Measurements from ENCODE around the gene RFX8. TPM values are rescaled to one million over a fixed set of nuclear protein-coding genes. Genes with fewer than 3 reads are reported as not detected.

Gene RFX8
- total RNA-seq, 1 experiment from 2014 or later, result not detected

GRCh38 chr2:101435001-101435862 lies 39.7 kb downstream of the RFX8 start:
- ChIA-PET POLR2A (no interaction called here), CTCF (no interaction called here)
- no peaks in the 10 kb centered on the region for H3K9me3 Mint-ChIP-seq (ENCODE audit: unreplicated experiment)
- H3K4me1 Mint-ChIP-seq (ENCODE audit: low read depth, unreplicated experiment), result no peaks in the 10 kb centered on the region
- H3K27ac Mint-ChIP-seq (ENCODE audit: unreplicated experiment), result no peak overlapping the region
- TF ChIP-seq CTCF (IDR thresholded peaks at IDR 0.05; ENCODE audit: insufficient read depth in 1 of 2, low read depth in 1 of 2, low read length in 1 of 2, severe bottlenecking in 1 of 2, unreplicated experiment in 1 of 2), result no peak
- H3K36me3 Mint-ChIP-seq (ENCODE audit: insufficient read depth, unreplicated experiment), result no peaks in the 10 kb centered on the region
- Histone ChIP-seq H3K4me3 (ENCODE audit: low read depth, low read length) (no peak overlapping the region), H3K36me3 (ENCODE audit: control insufficient read depth, insufficient read depth, low read length) (no peaks in the 10 kb centered on the region), H3K9me3 (no peaks in the 10 kb centered on the region), H3K27me3 (replicated peaks; ENCODE audit: control insufficient read depth, insufficient read depth, low read length) (no peaks in the 10 kb centered on the region), H3K4me1 (no peaks in the 10 kb centered on the region)
- BruUV-seq (replicated peaks), result no TSS peak
- no peaks in the 10 kb centered on the region for H3K27me3 Mint-ChIP-seq (ENCODE audit: insufficient read depth, unreplicated experiment)
- no peak for DNase-seq
- H3K4me3 Mint-ChIP-seq (ENCODE audit: unreplicated experiment), result no peak overlapping the region
- intact Hi-C loops (cut with micrococcal nuclease; ENCODE audit: unreplicated experiment), result no loop called here

- no peak for DNase-seq
- Mint-ChIP-seq H3K9me3 (ENCODE audit: unreplicated experiment) (no peaks in the 10 kb centered on the region), H3K4me3 (ENCODE audit: unreplicated experiment) (no peak overlapping the region), H3K4me1 (ENCODE audit: low read depth, unreplicated experiment) (no peaks in the 10 kb centered on the region), H3K27me3 (ENCODE audit: insufficient read depth, unreplicated experiment) (no peaks in the 10 kb centered on the region), H3K27ac (ENCODE audit: unreplicated experiment) (no peak overlapping the region), H3K36me3 (ENCODE audit: insufficient read depth, unreplicated experiment) (no peaks in the 10 kb centered on the region)
- Histone ChIP-seq H3K9me3 (no peaks in the 10 kb centered on the region), H3K4me3 (ENCODE audit: low read depth, low read length) (no peak overlapping the region), H3K4me1 (no peaks in the 10 kb centered on the region), H3K27me3 (replicated peaks; ENCODE audit: control insufficient read depth, insufficient read depth, low read length) (no peaks in the 10 kb centered on the region), H3K36me3 (ENCODE audit: control insufficient read depth, insufficient read depth, low read length) (no peaks in the 10 kb centered on the region)
- ChIA-PET CTCF (no interaction called here), POLR2A (no interaction called here)
- BruUV-seq (replicated peaks), result no TSS peak
- TF ChIP-seq CTCF (IDR thresholded peaks at IDR 0.05; ENCODE audit: insufficient read depth in 1 of 2, low read depth in 1 of 2, low read length in 1 of 2, severe bottlenecking in 1 of 2, unreplicated experiment in 1 of 2), result no peak
- intact Hi-C loops (cut with micrococcal nuclease; ENCODE audit: unreplicated experiment), result no loop called here
Measured at GRCh38 chr2:101433465-101433864, 41.4 kb downstream of the RFX8 start.

GRCh38 chr2:101432411-101433181 lies 42.3 kb downstream of the RFX8 start:
- Mint-ChIP-seq H3K27me3 (ENCODE audit: insufficient read depth, unreplicated experiment) (no peaks in the 10 kb centered on the region), H3K4me3 (ENCODE audit: unreplicated experiment) (no peak overlapping the region), H3K4me1 (ENCODE audit: low read depth, unreplicated experiment) (no peaks in the 10 kb centered on the region), H3K9me3 (ENCODE audit: unreplicated experiment) (no peaks in the 10 kb centered on the region), H3K27ac (ENCODE audit: unreplicated experiment) (no peak overlapping the region), H3K36me3 (ENCODE audit: insufficient read depth, unreplicated experiment) (no peaks in the 10 kb centered on the region)
- POLR2A ChIA-PET, result interaction anchor here (0.5 kb wide), 1 partner anchor 902 kb away, joined by 10 read pairs; no protein-coding TSS in a partner anchor
- Histone ChIP-seq H3K4me3 (ENCODE audit: low read depth, low read length) (no peak overlapping the region), H3K4me1 (no peaks in the 10 kb centered on the region), H3K9me3 (no peaks in the 10 kb centered on the region), H3K36me3 (ENCODE audit: control insufficient read depth, insufficient read depth, low read length) (no peaks in the 10 kb centered on the region), H3K27me3 (replicated peaks; ENCODE audit: control insufficient read depth, insufficient read depth, low read length) (no peaks in the 10 kb centered on the region)
- intact Hi-C loops (cut with micrococcal nuclease; ENCODE audit: unreplicated experiment), result no loop called here
- DNase-seq, result no peak
- TF ChIP-seq CTCF (IDR thresholded peaks at IDR 0.05; ENCODE audit: insufficient read depth in 1 of 2, low read depth in 1 of 2, low read length in 1 of 2, severe bottlenecking in 1 of 2, unreplicated experiment in 1 of 2), result no peak
- BruUV-seq (replicated peaks), result no TSS peak
- CTCF ChIA-PET, result no interaction called here
